ENCODE data around the gene ABCC1.
A peak's percentile ranks its signal among the peaks of the same experiment; 100 is the strongest.

The ABCC1 gene

DNA sequence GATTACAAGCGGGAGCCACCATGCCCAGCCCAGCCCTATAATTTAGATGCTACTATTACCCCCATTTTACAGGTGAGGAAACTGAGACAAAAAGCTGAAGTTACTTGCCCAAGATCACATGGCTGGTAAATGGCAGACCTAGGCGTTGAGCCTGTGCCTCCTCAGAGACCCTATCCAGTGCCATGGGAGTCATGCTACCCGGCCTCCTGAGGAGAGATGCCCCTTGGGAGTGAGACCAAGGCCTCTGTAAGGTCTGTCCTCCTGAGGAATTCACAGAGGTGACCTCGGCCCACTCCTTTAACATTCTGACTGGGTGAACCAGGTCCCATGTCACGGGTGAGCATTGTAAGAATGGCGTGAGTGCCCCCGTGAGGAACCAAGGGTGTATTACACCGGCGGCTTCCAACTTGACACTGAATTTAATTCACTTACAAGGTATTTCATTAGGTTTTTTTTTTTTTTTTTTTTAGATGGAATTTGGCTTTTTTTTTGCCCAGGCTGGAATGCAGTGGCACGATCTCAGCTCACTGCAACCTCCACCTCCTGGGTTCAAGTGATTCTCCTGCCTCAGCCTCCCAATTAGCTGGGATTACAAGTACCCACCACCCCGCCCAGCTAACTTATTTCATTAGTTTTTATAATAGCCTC is 178.2 kb downstream of the ABCC1 start:
- no peak overlapping the region for H3K4me3 ChIP-seq (ENCODE audit: low read depth, low read length)
- TF ChIP-seq MYC (IDR thresholded peaks at IDR 0.05; ENCODE audit: low read depth, low read length): 0 out of 2 replicates have a peak, but pooled peaks have one; percentile 22
- TF ChIP-seq, protein P1, sequence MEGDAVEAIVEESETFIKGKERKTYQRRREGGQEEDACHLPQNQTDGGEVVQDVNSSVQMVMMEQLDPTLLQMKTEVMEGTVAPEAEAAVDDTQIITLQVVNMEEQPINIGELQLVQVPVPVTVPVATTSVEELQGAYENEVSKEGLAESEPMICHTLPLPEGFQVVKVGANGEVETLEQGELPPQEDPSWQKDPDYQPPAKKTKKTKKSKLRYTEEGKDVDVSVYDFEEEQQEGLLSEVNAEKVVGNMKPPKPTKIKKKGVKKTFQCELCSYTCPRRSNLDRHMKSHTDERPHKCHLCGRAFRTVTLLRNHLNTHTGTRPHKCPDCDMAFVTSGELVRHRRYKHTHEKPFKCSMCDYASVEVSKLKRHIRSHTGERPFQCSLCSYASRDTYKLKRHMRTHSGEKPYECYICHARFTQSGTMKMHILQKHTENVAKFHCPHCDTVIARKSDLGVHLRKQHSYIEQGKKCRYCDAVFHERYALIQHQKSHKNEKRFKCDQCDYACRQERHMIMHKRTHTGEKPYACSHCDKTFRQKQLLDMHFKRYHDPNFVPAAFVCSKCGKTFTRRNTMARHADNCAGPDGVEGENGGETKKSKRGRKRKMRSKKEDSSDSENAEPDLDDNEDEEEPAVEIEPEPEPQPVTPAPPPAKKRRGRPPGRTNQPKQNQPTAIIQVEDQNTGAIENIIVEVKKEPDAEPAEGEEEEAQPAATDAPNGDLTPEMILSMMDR (IDR thresholded peaks at IDR 0.05; ENCODE audit: low read depth, low read length): peak; percentile 77
- TF ChIP-seq, protein P2, sequence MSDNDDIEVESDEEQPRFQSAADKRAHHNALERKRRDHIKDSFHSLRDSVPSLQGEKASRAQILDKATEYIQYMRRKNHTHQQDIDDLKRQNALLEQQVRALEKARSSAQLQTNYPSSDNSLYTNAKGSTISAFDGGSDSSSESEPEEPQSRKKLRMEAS (IDR thresholded peaks at IDR 0.05; ENCODE audit: low read depth, low read length): peak; percentile 26; the same call in 1 of the 2 replicates
- no peak for TF ChIP-seq POLR2A (IDR thresholded peaks at IDR 0.05; ENCODE audit: extremely low read depth, insufficient read length)
- peak; percentile 83 for DNase-seq (ENCODE audit: low read depth)

DNA sequence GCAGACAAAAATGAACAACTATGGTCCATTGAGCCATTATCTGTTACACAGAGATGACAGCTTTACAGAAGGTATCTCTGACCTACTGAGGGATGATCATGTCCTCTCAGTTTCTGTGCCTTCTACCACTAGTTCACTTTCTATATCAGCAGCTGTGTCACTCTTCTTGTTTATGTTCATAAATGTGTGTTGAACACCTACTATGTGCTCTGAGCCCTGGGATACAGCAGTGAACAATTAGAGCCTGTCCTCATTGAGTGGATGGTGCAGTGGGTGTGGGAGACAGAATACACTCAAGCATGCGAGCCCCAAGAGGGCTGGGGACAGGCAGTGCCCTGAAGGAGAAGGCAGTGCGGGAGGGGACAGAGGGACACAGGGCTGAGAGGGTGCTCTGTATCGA is 181.8 kb downstream of the ABCC1 start:
- TF ChIP-seq POLR2A (IDR thresholded peaks at IDR 0.05; ENCODE audit: extremely low read depth, insufficient read length) (no peak), MYC (IDR thresholded peaks at IDR 0.05; ENCODE audit: low read depth, low read length) (no peak)
- TF ChIP-seq, protein P2 (IDR thresholded peaks at IDR 0.05; ENCODE audit: low read depth, low read length): no peak
- TF ChIP-seq, protein P1 (IDR thresholded peaks at IDR 0.05; ENCODE audit: low read depth, low read length): no peak
- H3K4me3 ChIP-seq (ENCODE audit: low read depth, low read length): no peak overlapping the region
- no peak for DNase-seq (ENCODE audit: low read depth)

DNA sequence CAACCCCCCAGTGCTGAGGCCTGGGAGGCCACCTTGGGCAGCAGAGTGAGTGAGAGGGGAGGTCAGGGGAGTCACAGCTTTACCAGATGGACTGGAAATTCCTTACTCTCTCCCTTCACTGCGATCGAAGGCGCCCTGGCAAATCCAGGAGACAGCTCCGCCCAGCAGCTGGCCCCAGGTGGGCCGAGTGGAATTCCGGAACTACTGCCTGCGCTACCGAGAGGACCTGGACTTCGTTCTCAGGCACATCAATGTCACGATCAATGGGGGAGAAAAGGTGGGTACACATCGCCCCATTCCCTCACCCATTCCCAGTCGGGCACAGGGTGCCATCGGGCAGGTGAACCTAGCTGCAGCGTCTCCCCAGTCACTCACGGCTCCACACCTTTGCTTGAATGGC is 182.2 kb downstream of the ABCC1 start:
- TF ChIP-seq MYC (IDR thresholded peaks at IDR 0.05; ENCODE audit: low read depth, low read length): no peak
- TF ChIP-seq, protein P2 (IDR thresholded peaks at IDR 0.05; ENCODE audit: low read depth, low read length): no peak
- no peak overlapping the region for H3K4me3 ChIP-seq (ENCODE audit: low read depth, low read length)
- no peak for DNase-seq (ENCODE audit: low read depth)

DNA sequence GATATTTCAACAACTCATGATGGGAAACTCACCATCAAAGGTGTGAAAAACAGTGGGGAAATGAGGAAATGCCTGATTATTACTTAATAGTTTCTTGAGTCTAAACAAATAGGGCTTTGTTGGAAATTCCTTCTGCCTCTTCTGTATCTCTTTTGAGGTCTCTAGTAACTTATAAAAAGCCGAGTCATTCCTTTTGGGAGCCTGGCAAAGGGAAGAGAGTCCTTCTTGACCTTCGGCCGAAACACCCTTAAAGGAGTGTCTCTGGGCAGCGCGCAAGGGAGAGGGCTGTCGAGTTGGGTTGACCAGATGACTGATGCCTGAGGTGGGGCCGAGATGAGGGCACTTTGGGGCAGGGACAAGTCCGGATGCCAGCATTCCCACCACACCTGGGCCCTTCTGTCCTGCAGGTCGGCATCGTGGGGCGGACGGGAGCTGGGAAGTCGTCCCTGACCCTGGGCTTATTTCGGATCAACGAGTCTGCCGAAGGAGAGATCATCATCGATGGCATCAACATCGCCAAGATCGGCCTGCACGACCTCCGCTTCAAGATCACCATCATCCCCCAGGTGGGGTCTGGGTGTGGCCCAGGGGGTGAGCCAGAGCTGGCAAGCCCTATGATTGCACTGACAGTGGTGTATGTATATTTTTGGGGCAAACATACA is 184.7 kb downstream of the ABCC1 start:
- H3K4me3 ChIP-seq (ENCODE audit: low read depth, low read length): no peak overlapping the region
- TF ChIP-seq, protein P1 (IDR thresholded peaks at IDR 0.05; ENCODE audit: low read depth, low read length): no peak
- TF ChIP-seq MYC (IDR thresholded peaks at IDR 0.05; ENCODE audit: low read depth, low read length) (no peak), POLR2A (IDR thresholded peaks at IDR 0.05; ENCODE audit: extremely low read depth, insufficient read length) (no peak)
- TF ChIP-seq, protein P2 (IDR thresholded peaks at IDR 0.05; ENCODE audit: low read depth, low read length): no peak
- no peak for DNase-seq (ENCODE audit: low read depth)

DNA sequence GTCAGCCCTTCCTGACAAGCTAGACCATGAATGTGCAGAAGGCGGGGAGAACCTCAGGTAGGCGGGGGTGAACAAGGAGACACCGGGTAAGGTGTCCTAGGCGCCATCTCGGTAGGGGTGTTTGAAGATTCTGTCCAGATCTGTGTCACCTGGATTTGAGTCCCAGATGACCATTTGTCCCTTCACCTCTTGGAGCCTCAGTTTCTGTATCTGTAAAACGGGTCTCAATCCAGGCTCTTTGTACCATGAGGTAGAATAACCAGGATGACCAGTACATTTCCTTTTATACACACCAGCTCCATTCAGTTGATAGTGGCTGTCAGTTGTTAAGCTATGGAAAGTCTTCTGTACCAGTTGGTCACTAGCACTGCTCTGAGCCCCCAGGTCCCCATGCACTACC is 187.2 kb downstream of the ABCC1 start:
- TF ChIP-seq, protein P2 (IDR thresholded peaks at IDR 0.05; ENCODE audit: low read depth, low read length): no peak
- TF ChIP-seq MYC (IDR thresholded peaks at IDR 0.05; ENCODE audit: low read depth, low read length): no peak
- TF ChIP-seq POLR2A (IDR thresholded peaks at IDR 0.05; ENCODE audit: extremely low read depth, insufficient read length): no peak
- TF ChIP-seq, protein P1 (IDR thresholded peaks at IDR 0.05; ENCODE audit: low read depth, low read length): no peak

DNA sequence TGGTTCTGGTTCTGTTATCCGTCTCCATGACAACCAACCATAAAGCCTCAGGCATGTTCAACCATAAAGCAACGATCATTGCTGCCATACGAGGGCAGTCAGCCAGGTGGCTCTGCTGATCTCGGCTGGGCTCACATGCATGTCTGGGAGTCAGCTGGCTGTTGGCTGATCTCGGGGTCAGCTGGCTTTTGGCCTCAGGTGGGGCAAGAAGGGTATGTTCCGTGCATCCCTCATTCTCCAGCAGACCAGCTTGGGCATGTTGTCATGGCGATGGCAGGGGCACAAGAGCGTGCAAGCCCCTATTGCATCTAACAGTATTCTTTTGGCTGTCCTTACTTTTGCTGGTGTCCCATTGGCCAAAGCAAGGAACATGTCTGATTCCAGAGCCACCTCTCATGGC is 187.7 kb downstream of the ABCC1 start:
- no peak overlapping the region for H3K4me3 ChIP-seq (ENCODE audit: low read depth, low read length)
- TF ChIP-seq MYC (IDR thresholded peaks at IDR 0.05; ENCODE audit: low read depth, low read length): no peak
- TF ChIP-seq, protein P2 (IDR thresholded peaks at IDR 0.05; ENCODE audit: low read depth, low read length): no peak
- TF ChIP-seq, protein P1 (IDR thresholded peaks at IDR 0.05; ENCODE audit: low read depth, low read length): no peak
- TF ChIP-seq POLR2A (IDR thresholded peaks at IDR 0.05; ENCODE audit: extremely low read depth, insufficient read length): no peak
- DNase-seq (ENCODE audit: low read depth): no peak

More for the DNA sequence above, 187.2 kb downstream of the ABCC1 start:
- no peak overlapping the region for H3K4me3 ChIP-seq (ENCODE audit: low read depth, low read length)
- no peak for DNase-seq (ENCODE audit: low read depth)
